Activated CD4-positive, alpha-beta T cell treated with anti-CD3 and anti-CD28 coated beads for 36 hours (primary cell): Measurements from ENCODE around the gene FRMD4A. TPM values are rescaled to one million over a fixed set of nuclear protein-coding genes. Genes with fewer than 3 reads are reported as not detected.
A peak's percentile ranks its signal among the peaks of the same experiment; 100 is the strongest.
"Not testable (repeated sequence)": the region's sequence is repeated elsewhere in the genome, so short reads cannot be mapped to it uniquely, and the experiment has no call there.

Source experiments
- ATAC-seq: fragments of 200-7000 bp; cut with Tn5 transposase; one replicate; pipeline ENCODE4 v1.10.0; 2021; ENCODE audit warnings: mild to moderate bottlenecking, moderate library complexity
- CTCF ChIA-PET: fragments of 350-600 bp; sonication (Branson Sonifier 250); formaldehyde crosslinking; loops from one replicate; lab custom pipeline; 2021; ENCODE audit warnings: antibody characterized with exemption; lab: Charles Lee
- POLR2A ChIA-PET: fragments of 350-600 bp; sonication (Branson Sonifier 250); formaldehyde crosslinking; loops from one replicate; lab custom pipeline; 2021; ENCODE audit warnings: antibody characterized with exemption, inconsistent platforms; lab: Charles Lee
- DNase-seq: peaks from one replicate; pipeline ENCODE4 v3.0.0-alpha.2; 2020
- H3K27ac Mint-ChIP-seq: one replicate; pipeline ENCODE4 v1.8.0; 2021; ENCODE audit warnings: mixed read lengths
- H3K27me3 Mint-ChIP-seq: one replicate; pipeline ENCODE4 v1.8.0; 2021; ENCODE audit warnings: mixed read lengths
- H3K36me3 Mint-ChIP-seq: one replicate; pipeline ENCODE4 v1.8.0; 2021; ENCODE audit warnings: low read depth, mixed read lengths
- H3K4me1 Mint-ChIP-seq: one replicate; pipeline ENCODE4 v1.8.0; 2021; ENCODE audit warnings: mixed read lengths
- H3K4me3 Mint-ChIP-seq: one replicate; pipeline ENCODE4 v1.8.0; 2021; ENCODE audit warnings: mild to moderate bottlenecking, moderate library complexity, mixed read lengths
- H3K9me3 Mint-ChIP-seq: one replicate; pipeline ENCODE4 v1.8.0; 2021; ENCODE audit warnings: low read depth, mixed read lengths
- intact Hi-C, 2 experiments: fragments of 100-400 bp; cut with DNase I in 1 of 2; cut with micrococcal nuclease in 1 of 2; formaldehyde crosslinking; loops; one replicate each; pipeline versions ENCODE4 v1.14.2 to v1.15.1; 2022 to 2024; cut with DNase I, micrococcal nuclease
- total RNA-seq, 2 experiments: library from RNA; stranded (reverse); gene quantifications; one replicate each; pipeline ENCODE4 v1.2.3, GENCODE V29; 2021

FRMD4A gene
- total RNA-seq, 2 experiments from 2014 or later = 0.85 to 1.3 TPM

GRCh38 chr10:13904064-13904463 lies 426.7 kb downstream of the FRMD4A start:
- ATAC-seq = no peak
- no peak overlapping the region for H3K4me3 Mint-ChIP-seq
- H3K9me3 Mint-ChIP-seq = no peaks in the 10 kb centered on the region
- no peak for DNase-seq
- H3K36me3 Mint-ChIP-seq = no peaks in the 10 kb centered on the region
- POLR2A ChIA-PET = no interaction called here
- no peaks in the 10 kb centered on the region for H3K27me3 Mint-ChIP-seq
- intact Hi-C loops = no loop called here
- H3K27ac Mint-ChIP-seq = no peak overlapping the region
- H3K4me1 Mint-ChIP-seq = no peaks in the 10 kb centered on the region
- CTCF ChIA-PET = interaction anchor here (1.3 kb wide), 1 partner anchor 121 kb away, joined by 3 read pairs; no protein-coding TSS in a partner anchor

- POLR2A ChIA-PET = no interaction called here
- DNase-seq (no peak), ATAC-seq (no peak)
- no peaks in the 10 kb centered on the region for H3K36me3 Mint-ChIP-seq
- H3K27ac Mint-ChIP-seq = no peak overlapping the region
- no peaks in the 10 kb centered on the region for H3K9me3 Mint-ChIP-seq
- H3K27me3 Mint-ChIP-seq = no peaks in the 10 kb centered on the region
- no peaks in the 10 kb centered on the region for H3K4me1 Mint-ChIP-seq
- intact Hi-C loops = no loop called here
- CTCF ChIA-PET = interaction anchor here (0.7 to 1.3 kb wide), 2 partner anchors 120 to 330 kb away, joined by 3 read pairs; no protein-coding TSS in a partner anchor
- H3K4me3 Mint-ChIP-seq = no peak overlapping the region
Observed at GRCh38 chr10:13902868-13903587, 427.7 kb downstream of the FRMD4A start.

GRCh38 chr10:13899941-13900340 lies 430.8 kb downstream of the FRMD4A start:
- Mint-ChIP-seq H3K27me3 (peaks cover 2% of the 10 kb centered on the region), H3K4me3 (no peak overlapping the region), H3K4me1 (no peaks in the 10 kb centered on the region), H3K36me3 (no peaks in the 10 kb centered on the region), H3K27ac (no peak overlapping the region), H3K9me3 (no peaks in the 10 kb centered on the region)
- ChIA-PET POLR2A (no interaction called here), CTCF (interaction anchor here (0.6 to 1.7 kb wide), 3 partner anchors 11 to 174 kb away, joined by 3 to 4 read pairs (median 3); no protein-coding TSS in a partner anchor)
- ATAC-seq = no peak
- no peak for DNase-seq
- intact Hi-C loops = no loop called here

GRCh38 chr10:13896146-13896545 lies 434.6 kb downstream of the FRMD4A start:
- DNase-seq, H3K4me3 Mint-ChIP-seq, H3K36me3 Mint-ChIP-seq, POLR2A ChIA-PET, H3K9me3 Mint-ChIP-seq, CTCF ChIA-PET, H3K27ac Mint-ChIP-seq, intact Hi-C loops, ATAC-seq: not testable (repeated sequence)
- H3K27me3 Mint-ChIP-seq = peaks cover 29% of the 10 kb centered on the region
- peaks cover 13% of the 10 kb centered on the region for H3K4me1 Mint-ChIP-seq

- Mint-ChIP-seq H3K9me3 (no peaks in the 10 kb centered on the region), H3K4me3 (no peak overlapping the region), H3K27me3 (peaks cover 41% of the 10 kb centered on the region), H3K27ac (no peak overlapping the region), H3K36me3 (no peaks in the 10 kb centered on the region), H3K4me1 (peaks cover 20% of the 10 kb centered on the region)
- ChIA-PET CTCF (no interaction called here), POLR2A (no interaction called here)
- intact Hi-C loops = no loop called here
- ATAC-seq (no peak), DNase-seq (no peak)
Observed at GRCh38 chr10:13894412-13895093, 436.2 kb downstream of the FRMD4A start.

GRCh38 chr10:13893926-13894325 lies 436.8 kb downstream of the FRMD4A start:
- POLR2A ChIA-PET = no interaction called here
- Mint-ChIP-seq H3K27me3 (peaks cover 46% of the 10 kb centered on the region), H3K36me3 (no peaks in the 10 kb centered on the region), H3K4me3 (no peak overlapping the region), H3K4me1 (peaks cover 20% of the 10 kb centered on the region), H3K27ac (no peak overlapping the region), H3K9me3 (no peaks in the 10 kb centered on the region)
- CTCF ChIA-PET = interaction anchor here (0.9 kb wide), 1 partner anchor 97 kb away, joined by 3 read pairs; no protein-coding TSS in a partner anchor
- DNase-seq = no peak
- ATAC-seq = no peak
- intact Hi-C loops = no loop called here

- Mint-ChIP-seq H3K4me3 (no peak overlapping the region), H3K4me1 (peaks cover 20% of the 10 kb centered on the region), H3K27ac (no peak overlapping the region), H3K27me3 (peaks cover 54% of the 10 kb centered on the region), H3K36me3 (no peaks in the 10 kb centered on the region), H3K9me3 (no peaks in the 10 kb centered on the region)
- ATAC-seq (no peak), DNase-seq (no peak)
- intact Hi-C loops = no loop called here
- ChIA-PET POLR2A (no interaction called here), CTCF (interaction anchor here (0.7 to 0.9 kb wide), 2 partner anchors 90 to 96 kb away, joined by 3 read pairs; no protein-coding TSS in a partner anchor)
Observed at GRCh38 chr10:13892871-13893270, 437.9 kb downstream of the FRMD4A start.

- CTCF ChIA-PET = interaction anchor here (0.7 kb wide), 1 partner anchor 91 kb away, joined by 3 read pairs; no protein-coding TSS in a partner anchor
- no peak for DNase-seq
- no peak overlapping the region for H3K27ac Mint-ChIP-seq
- ATAC-seq = no peak
- peaks cover 22% of the 10 kb centered on the region for H3K4me1 Mint-ChIP-seq
- H3K36me3 Mint-ChIP-seq = no peaks in the 10 kb centered on the region
- H3K4me3 Mint-ChIP-seq = peak overlapping the region; percentile 45
- POLR2A ChIA-PET = no interaction called here
- H3K27me3 Mint-ChIP-seq = peaks cover 57% of the 10 kb centered on the region
- no peaks in the 10 kb centered on the region for H3K9me3 Mint-ChIP-seq
- intact Hi-C loops = no loop called here
Observed at GRCh38 chr10:13892001-13892491, 438.7 kb downstream of the FRMD4A start.

- no peaks in the 10 kb centered on the region for H3K36me3 Mint-ChIP-seq
- peak overlapping the region; percentile 64 for H3K4me3 Mint-ChIP-seq
- peaks cover 25% of the 10 kb centered on the region for H3K4me1 Mint-ChIP-seq
- no peaks in the 10 kb centered on the region for H3K9me3 Mint-ChIP-seq
- DNase-seq (peak; percentile 41), ATAC-seq (peak; percentile 55)
- no peak overlapping the region for H3K27ac Mint-ChIP-seq
- H3K27me3 Mint-ChIP-seq = peaks cover 57% of the 10 kb centered on the region
- POLR2A ChIA-PET = no interaction called here
- intact Hi-C loops = no loop called here
- CTCF ChIA-PET = no interaction called here
Observed at GRCh38 chr10:13891128-13892000, 439.4 kb downstream of the FRMD4A start.

GRCh38 chr10:13890233-13891127 lies 440.2 kb downstream of the FRMD4A start:
- peak; percentile 28 for DNase-seq

More at GRCh38 chr10:13890233-13891127, 440.2 kb downstream of the FRMD4A start:
- H3K4me1 Mint-ChIP-seq = peaks cover 25% of the 10 kb centered on the region
- peak overlapping the region; percentile 64 for H3K4me3 Mint-ChIP-seq
- intact Hi-C loops = no loop called here
- no peak overlapping the region for H3K27ac Mint-ChIP-seq
- no peaks in the 10 kb centered on the region for H3K36me3 Mint-ChIP-seq
- H3K9me3 Mint-ChIP-seq = no peaks in the 10 kb centered on the region
- H3K27me3 Mint-ChIP-seq = peaks cover 55% of the 10 kb centered on the region
- ChIA-PET POLR2A (no interaction called here), CTCF (no interaction called here)
- no peak for ATAC-seq
